Spleen (tissue), 11 donors: ENCODE data around the gene ARID3A. TPM values are rescaled to one million over a fixed set of nuclear protein-coding genes. Genes with fewer than 3 reads are reported as not detected.
"Not testable (repeated sequence)": the region's sequence is repeated elsewhere in the genome, so short reads cannot be mapped to it uniquely, and the experiment has no call there.

Source experiments
- DNase-seq: peaks from one replicate; pipeline ENCODE4 v3.0.0-alpha.2; 2020
- H3K27ac ChIP-seq, 8 donors: fragments of 200-600 bp; sonication (generic) in 7 of 8; 1 replicate in 4 of 8; 2 replicates in 4 of 8; pipeline versions ENCODE4 v1.5.0 to v1.8.0; 2016 to 2021; ENCODE audit warnings: inconsistent platforms in 4 of 8, mild to moderate bottlenecking in 4 of 8, moderate library complexity in 1 of 8
- H3K27me3 ChIP-seq, 7 donors: fragments of 200-600 bp; sonication (generic) in 6 of 7; replicated peaks in 1 of 7; 1 replicate in 4 of 7; 2 replicates in 3 of 7; pipeline versions ENCODE4 v1.5.0 to v1.8.0; 2016 to 2021; ENCODE audit warnings: inconsistent platforms in 3 of 7, mild to moderate bottlenecking in 1 of 7
- H3K36me3 ChIP-seq, 6 donors: fragments of 200-600 bp; sonication (generic) in 5 of 6; 1 replicate in 4 of 6; 2 replicates in 2 of 6; pipeline versions ENCODE4 v1.5.0 to v1.8.0; 2016 to 2021; ENCODE audit warnings: inconsistent platforms in 2 of 6
- H3K4me1 ChIP-seq, 6 donors: fragments of 200-600 bp; sonication (generic) in 5 of 6; 1 replicate in 3 of 6; 2 replicates in 3 of 6; pipeline versions ENCODE4 v1.5.0 to v1.8.0; 2016 to 2021; ENCODE audit warnings: inconsistent platforms in 3 of 6
- H3K4me3 ChIP-seq, 8 donors: fragments of 200-600 bp; sonication (generic) in 7 of 8; 1 replicate in 4 of 8; 2 replicates in 4 of 8; pipeline versions ENCODE4 v1.5.0 to v1.8.0; 2016 to 2021; ENCODE audit warnings: inconsistent platforms in 4 of 8, mild to moderate bottlenecking in 4 of 8, moderate library complexity in 2 of 8
- H3K9me3 ChIP-seq, 8 donors: fragments of 200-600 bp; sonication (generic) in 7 of 8; 1 replicate in 4 of 8; 2 replicates in 4 of 8; pipeline versions ENCODE4 v1.5.0 to v1.8.0; 2016 to 2021; ENCODE audit warnings: inconsistent platforms in 4 of 8
- POLR2A ChIP-seq, 3 donors: fragments of 450-650 bp; IDR thresholded peaks; one replicate each; pipeline ENCODE4 v1.5.1; 2017; ENCODE audit warnings: antibody characterized with exemption in 3 of 3, mild to moderate bottlenecking in 1 of 3
- POLR2AphosphoS5 ChIP-seq, 3 donors: sonication (generic); formaldehyde crosslinking; IDR thresholded peaks; one replicate each; pipeline ENCODE4 v1.5.1; 2017; ENCODE audit warnings: antibody characterized with exemption in 3 of 3
- WGBS, 5 donors: extraction: QIAGEN DNeasy Blood & Tissue Kit in 3 of 5; methylation state at CpG; one replicate each; pipeline versions ENCODE4 v1.1.5 to v1.1.7; 2013 to 2018; 5-methylcytosine and 5-hydroxymethylcytosine counted together
- intact Hi-C: fragments of 100-400 bp; cut with DNase I; formaldehyde crosslinking; loops from one replicate; pipeline ENCODE4 v1.15.0; 2023; ENCODE audit warnings: low total_unique reads
- polyA plus RNA-seq, 3 donors: library from polyadenylated mRNA; stranded (reverse); fragments of 200-250 nt; gene quantifications; one replicate each; pipeline ENCODE4 v1.2.1, GENCODE V29; 2013
- total RNA-seq, 7 donors: library from RNA; depleted of rRNA in 3 of 7; stranded (reverse); fragments of >200 nt in 3 of 7; fragmentation: NEBNext Ultra II Directional in 4 of 7; extraction: Animal tissue kit (Norgen Biotek cat#: 25700) in 4 of 7; gene quantifications; one replicate each; pipeline versions ENCODE4 v1.1.0 to v1.2.1, GENCODE V29; 2016 to 2021
- TF ChIP-seq, protein P1 (sequence below), 11 experiments: fragments of 200-600 bp in 7 of 11; fragments of 450-650 bp in 4 of 11; sonication (generic) in 4 of 11; IDR thresholded peaks in 8 of 11; conservative IDR thresholded peaks in 3 of 11; 1 replicate in 7 of 11; 2 replicates in 4 of 11; pipeline versions ENCODE4 v1.4.0 to v1.8.0; 2016 to 2021; ENCODE audit warnings: antibody characterized with exemption in 11 of 11, inconsistent platforms in 4 of 11, mild to moderate bottlenecking in 1 of 11
- donor health status: healthy with polysubstance abuse.
- donor health status: DM: no; HTN: no; CAD: no; lungs with moderate emphysema.
- donor health status: DM: no; HTN: no; CAD: no.
- donor health status: Bipolar disorder and iron deficiency.
- donor health status: healthy.
- donor health status: DM: no; HTN: no; CAD: no.
- donor health status: DM: yes; HTN: yes; CAD: no.

Gene ARID3A
- total and polyA plus RNA-seq, 10 donors, result 2.5 to 42.5 (median 17.7) TPM

DNA sequence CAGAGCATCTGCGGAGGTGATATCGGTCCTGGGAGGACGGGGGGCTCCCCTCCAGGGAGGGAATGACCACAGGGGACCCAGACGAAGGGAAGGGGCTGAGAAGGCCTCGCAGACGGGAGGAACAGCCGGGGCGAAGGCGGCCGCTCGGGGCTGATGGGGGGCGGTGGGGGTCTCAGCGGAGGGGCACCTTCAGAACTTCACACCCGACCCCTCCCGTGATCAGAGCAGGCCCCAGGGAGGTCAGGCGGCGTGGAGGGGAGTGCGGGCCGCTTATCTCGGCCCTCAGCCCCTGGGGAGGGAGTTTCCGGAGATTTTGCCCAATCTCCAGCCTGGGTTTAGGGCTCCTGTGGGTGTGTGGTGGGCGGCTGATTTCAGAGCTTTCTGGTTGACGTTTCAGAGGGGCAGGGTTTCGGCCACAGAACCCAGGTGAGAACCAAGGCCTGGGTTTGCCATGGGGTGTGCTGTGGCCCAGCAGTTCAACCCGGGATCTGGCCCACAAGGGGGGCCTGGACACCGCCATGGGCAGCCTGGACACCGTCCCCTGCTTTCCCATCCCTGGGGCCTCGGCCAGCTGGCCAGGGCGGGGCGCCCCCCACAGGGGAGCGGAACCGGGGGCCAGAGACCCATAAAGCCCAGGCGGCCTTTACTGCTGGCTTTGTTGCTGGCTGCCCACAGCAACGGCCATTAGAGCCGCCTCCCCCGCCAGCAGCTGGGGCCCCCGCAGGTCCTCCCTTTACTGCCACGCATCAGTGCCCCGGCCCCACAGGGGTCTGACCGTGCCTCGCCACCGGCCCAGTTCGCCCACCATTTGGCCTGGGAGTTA lies 29.0 kb downstream of the ARID3A start:
- intact Hi-C loops, result no loop called here
- Histone ChIP-seq H3K4me1 (peaks cover 8 to 72% (median 36%) of the 10 kb centered on the region in 6 donors), H3K4me3 (no peak overlapping the region), H3K27me3 (no peaks in the 10 kb centered on the region), H3K27ac (peak overlapping the region in 1 of 8 donors; percentile 21), H3K36me3 (peaks cover 0 to 12% (median 0%) of the 10 kb centered on the region in 6 donors), H3K9me3 (no peaks in the 10 kb centered on the region)
- TF ChIP-seq POLR2AphosphoS5 (IDR thresholded peaks at IDR 0.05) (peak in 1 of 3 donors; percentile 14), POLR2A (IDR thresholded peaks at IDR 0.05) (no peak)
- TF ChIP-seq, protein P1, sequence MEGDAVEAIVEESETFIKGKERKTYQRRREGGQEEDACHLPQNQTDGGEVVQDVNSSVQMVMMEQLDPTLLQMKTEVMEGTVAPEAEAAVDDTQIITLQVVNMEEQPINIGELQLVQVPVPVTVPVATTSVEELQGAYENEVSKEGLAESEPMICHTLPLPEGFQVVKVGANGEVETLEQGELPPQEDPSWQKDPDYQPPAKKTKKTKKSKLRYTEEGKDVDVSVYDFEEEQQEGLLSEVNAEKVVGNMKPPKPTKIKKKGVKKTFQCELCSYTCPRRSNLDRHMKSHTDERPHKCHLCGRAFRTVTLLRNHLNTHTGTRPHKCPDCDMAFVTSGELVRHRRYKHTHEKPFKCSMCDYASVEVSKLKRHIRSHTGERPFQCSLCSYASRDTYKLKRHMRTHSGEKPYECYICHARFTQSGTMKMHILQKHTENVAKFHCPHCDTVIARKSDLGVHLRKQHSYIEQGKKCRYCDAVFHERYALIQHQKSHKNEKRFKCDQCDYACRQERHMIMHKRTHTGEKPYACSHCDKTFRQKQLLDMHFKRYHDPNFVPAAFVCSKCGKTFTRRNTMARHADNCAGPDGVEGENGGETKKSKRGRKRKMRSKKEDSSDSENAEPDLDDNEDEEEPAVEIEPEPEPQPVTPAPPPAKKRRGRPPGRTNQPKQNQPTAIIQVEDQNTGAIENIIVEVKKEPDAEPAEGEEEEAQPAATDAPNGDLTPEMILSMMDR (IDR thresholded peaks at IDR 0.05 in 8 of 11, conservative IDR thresholded peaks at IDR 0.05 in 3 of 11), result no peak
- DNase-seq, result no peak
- 73 to 87% (median 83%) methylated on average over 29 to 43 of the region's 43 CpGs for WGBS, 5 donors

DNA sequence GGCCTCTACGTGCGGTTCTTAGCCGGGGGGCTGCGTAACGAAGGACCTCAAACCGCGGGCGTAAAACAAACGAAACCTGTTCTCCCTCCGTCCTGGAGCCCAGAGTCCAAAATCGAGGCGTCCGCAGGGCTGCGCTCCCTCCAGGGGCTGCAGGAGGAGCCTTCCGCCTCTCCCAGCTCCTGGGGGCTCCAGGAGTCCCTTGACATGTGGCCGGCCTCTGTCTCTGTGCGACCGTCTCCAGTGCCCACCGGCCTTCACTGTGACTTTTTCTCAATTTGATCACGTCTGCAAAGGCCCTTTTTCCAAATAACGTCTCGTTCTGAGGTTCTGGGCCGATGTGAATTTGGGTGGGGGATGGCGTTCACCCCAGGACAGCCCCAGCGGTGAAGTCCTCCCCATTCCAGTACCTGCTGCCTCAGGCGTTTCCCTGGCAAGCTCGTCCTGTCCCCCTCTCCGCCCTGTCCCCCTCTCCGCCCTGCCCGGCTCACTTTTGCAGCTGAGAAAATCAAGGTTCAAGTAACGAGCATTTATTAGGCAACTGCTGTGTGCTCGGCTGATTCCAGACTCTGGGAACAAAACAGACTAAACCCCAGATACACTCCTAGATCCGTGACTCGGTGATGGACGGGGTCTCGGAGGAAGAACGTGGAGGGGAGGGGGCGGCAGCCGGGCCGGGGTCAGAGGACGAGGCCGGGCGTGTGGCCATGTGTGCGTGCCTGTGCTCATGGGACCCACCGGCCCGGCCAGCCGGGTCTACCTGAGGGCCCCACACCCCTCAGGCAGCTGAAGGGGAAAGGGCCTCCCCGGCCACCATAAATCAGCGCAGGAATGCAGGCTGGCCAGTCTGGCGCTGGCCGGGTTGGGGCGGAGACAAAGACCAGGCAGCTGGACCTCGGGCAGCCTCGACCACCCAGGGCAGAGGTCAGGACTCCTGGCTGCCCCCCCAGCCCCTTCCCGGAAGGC lies 30.2 kb downstream of the ARID3A start:
- H3K4me1 ChIP-seq, result peaks cover 8 to 63% (median 32%) of the 10 kb centered on the region in 6 donors
- H3K27ac ChIP-seq, result no peak overlapping the region
- intact Hi-C loops, result no loop called here
- peak in 1 of 3 donors; percentile 3 for TF ChIP-seq POLR2AphosphoS5 (IDR thresholded peaks at IDR 0.05)
- TF ChIP-seq, protein P1 (IDR thresholded peaks at IDR 0.05 in 8 of 11, conservative IDR thresholded peaks at IDR 0.05 in 3 of 11), result no peak
- peaks cover 0 to 24% (median 0%) of the 10 kb centered on the region in 6 donors for H3K36me3 ChIP-seq
- no peaks in the 10 kb centered on the region for H3K27me3 ChIP-seq
- H3K4me3 ChIP-seq, result no peak overlapping the region
- H3K9me3 ChIP-seq, result no peaks in the 10 kb centered on the region
- DNase-seq, result no peak
- WGBS, 5 donors, result 89 to 95% (median 92%) methylated on average over 42 to 55 of the region's 55 CpGs

DNA sequence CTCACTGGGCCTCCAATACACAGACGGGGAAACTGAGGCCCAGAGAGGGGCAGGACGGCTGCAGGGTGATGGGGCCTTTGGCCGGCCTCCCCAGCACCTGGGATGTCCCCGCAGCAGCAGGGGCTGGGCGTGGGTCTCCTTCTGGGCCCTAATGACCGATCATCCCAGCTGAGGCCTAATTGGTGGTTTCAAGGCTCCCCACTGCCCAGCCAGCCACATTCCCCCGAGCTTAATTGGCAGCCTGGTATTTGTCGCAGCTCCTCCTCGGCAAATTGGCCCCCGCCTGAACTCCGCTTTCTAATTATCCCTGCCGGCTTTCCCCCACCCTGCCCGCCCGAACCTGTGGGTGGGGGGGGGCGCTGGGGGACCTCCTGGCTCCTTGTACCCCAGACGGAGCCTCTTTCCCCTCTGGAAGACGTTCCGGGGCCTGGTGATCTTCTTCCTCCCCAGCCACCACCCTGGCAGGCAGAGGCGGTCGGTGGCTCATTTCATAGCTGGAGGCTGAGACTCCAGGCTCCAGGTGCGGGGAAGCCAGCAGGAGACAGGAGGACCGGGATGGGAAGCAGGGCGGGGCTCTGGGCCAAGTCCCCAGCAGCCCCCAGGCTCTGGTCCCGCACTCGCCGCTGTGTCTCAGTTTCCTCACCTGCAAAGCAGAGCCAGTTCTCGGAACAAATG lies 31.1 kb downstream of the ARID3A start:
- H3K27ac ChIP-seq, result no peak overlapping the region
- H3K4me3 ChIP-seq, result no peak overlapping the region
- H3K4me1 ChIP-seq, result peaks cover 8 to 55% (median 29%) of the 10 kb centered on the region in 6 donors
- H3K36me3 ChIP-seq, result peaks cover 0 to 32% (median 0%) of the 10 kb centered on the region in 6 donors
- intact Hi-C loops, result no loop called here
- H3K27me3 ChIP-seq, result no peaks in the 10 kb centered on the region
- 73 to 82% (median 77%) methylated on average over 15 to 27 of the region's 27 CpGs for WGBS, 5 donors
- no peak for DNase-seq
- TF ChIP-seq, protein P1 (IDR thresholded peaks at IDR 0.05 in 8 of 11, conservative IDR thresholded peaks at IDR 0.05 in 3 of 11), result no peak
- TF ChIP-seq POLR2AphosphoS5 (IDR thresholded peaks at IDR 0.05) (no peak), POLR2A (IDR thresholded peaks at IDR 0.05) (no peak)
- H3K9me3 ChIP-seq, result no peaks in the 10 kb centered on the region

DNA sequence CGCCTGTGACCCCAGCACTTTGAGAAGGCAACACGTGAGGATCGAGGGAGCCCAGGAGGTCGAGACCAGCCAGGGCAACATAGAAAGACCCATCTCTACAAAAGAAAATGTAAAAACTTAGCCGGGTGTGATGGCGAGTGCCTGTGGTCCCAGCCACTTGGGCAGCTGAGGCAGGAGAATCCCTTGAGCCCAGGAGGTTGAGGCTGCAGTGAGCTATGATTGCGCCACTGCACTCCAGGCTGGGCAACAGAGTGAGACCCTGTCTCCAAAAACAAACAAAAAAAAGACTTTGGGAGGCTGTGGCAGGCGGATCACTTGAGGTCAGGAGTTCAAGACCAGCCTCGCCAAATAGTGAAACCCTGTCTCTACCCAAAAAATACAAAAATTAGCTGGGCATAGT lies 31.7 kb downstream of the ARID3A start:
- peaks cover 0 to 38% (median 0%) of the 10 kb centered on the region in 6 donors for H3K36me3 ChIP-seq

More for the DNA sequence above, 31.7 kb downstream of the ARID3A start:
- H3K4me3 ChIP-seq, H3K9me3 ChIP-seq, H3K27ac ChIP-seq, intact Hi-C loops, DNase-seq, H3K27me3 ChIP-seq: not testable (repeated sequence)
- peaks cover 7 to 48% (median 24%) of the 10 kb centered on the region in 6 donors for H3K4me1 ChIP-seq
- WGBS, 5 donors, result 79 to 94% (median 93%) methylated on average over 9 of the region's 9 CpGs
